Measurements from ENCODE around the gene PDS5A.

Gene PDS5A

GRCh38 chr4:39933671-39934590 lies 43.8 kb downstream of the PDS5A start:
- DNase-seq: no peak

GRCh38 chr4:39932776-39933402 lies 44.8 kb downstream of the PDS5A start:
- Histone ChIP-seq H3K4me2 (ENCODE audit: low read depth, low read length) (peak overlapping the region; percentile 37; the same call in 1 of the 2 replicates), H3K9me3 (replicated peaks; ENCODE audit: insufficient read depth, low read length) (no peaks in the 10 kb centered on the region), H3K9ac (ENCODE audit: low read length) (no peak overlapping the region), H3K4me3 (ENCODE audit: low read length) (0 out of 2 replicates have a peak overlapping the region, but pooled peaks have one; percentile 1), H3F3A (ENCODE audit: insufficient read depth, low read length) (no peaks in the 10 kb centered on the region), H3K79me2 (ENCODE audit: low read length) (peaks cover 93% of the 10 kb centered on the region), H2AFZ (ENCODE audit: low read length) (no peak overlapping the region), H3K27ac (ENCODE audit: low read length) (no peak overlapping the region; the same call in 1 of the 2 replicates), H3K27me3 (replicated peaks; ENCODE audit: insufficient read depth, low read length) (no peaks in the 10 kb centered on the region), H4K20me1 (ENCODE audit: insufficient read depth, low read length) (peaks cover 11% of the 10 kb centered on the region; the same call in 1 of the 2 replicates), H3K9me2 (replicated peaks; ENCODE audit: insufficient read depth, low read length) (no peaks in the 10 kb centered on the region), H3K36me3 (replicated peaks; ENCODE audit: insufficient read depth, low read length) (no peaks in the 10 kb centered on the region), H3K4me1 (ENCODE audit: low read length) (peaks cover 12% of the 10 kb centered on the region)
- peak; percentile 65 for DNase-seq
- no peak for TF ChIP-seq EZH2phosphoT487 (IDR thresholded peaks at IDR 0.05; ENCODE audit: low read length)
- TF ChIP-seq EZH2 (optimal IDR thresholded peaks at IDR 0.05; ENCODE audit: low read depth, low read length): no peak
- TF ChIP-seq CTCF (IDR thresholded peaks at IDR 0.05; ENCODE audit: low read length): no peak

More at GRCh38 chr4:39933671-39934590, 43.8 kb downstream of the PDS5A start:
- no peaks in the 10 kb centered on the region for H3K9me3 ChIP-seq (replicated peaks; ENCODE audit: insufficient read depth, low read length)
- H3K27ac ChIP-seq (ENCODE audit: low read length): no peak overlapping the region
- H3K9ac ChIP-seq (ENCODE audit: low read length): no peak overlapping the region
- TF ChIP-seq CTCF (IDR thresholded peaks at IDR 0.05; ENCODE audit: low read length) (no peak), EZH2phosphoT487 (IDR thresholded peaks at IDR 0.05; ENCODE audit: low read length) (no peak), EZH2 (optimal IDR thresholded peaks at IDR 0.05; ENCODE audit: low read depth, low read length) (no peak)
- H3K9me2 ChIP-seq (replicated peaks; ENCODE audit: insufficient read depth, low read length): no peaks in the 10 kb centered on the region
- 0 out of 2 replicates have a peak overlapping the region, but pooled peaks have one; percentile 1 for H3K4me3 ChIP-seq (ENCODE audit: low read length)
- H3K27me3 ChIP-seq (replicated peaks; ENCODE audit: insufficient read depth, low read length): no peaks in the 10 kb centered on the region
- peaks cover 94% of the 10 kb centered on the region for H3K79me2 ChIP-seq (ENCODE audit: low read length)
- H3K4me1 ChIP-seq (ENCODE audit: low read length): peaks cover 12% of the 10 kb centered on the region
- peak overlapping the region; percentile 37 for H3K4me2 ChIP-seq (ENCODE audit: low read depth, low read length)
- no peaks in the 10 kb centered on the region for H3F3A ChIP-seq (ENCODE audit: insufficient read depth, low read length)
- H3K36me3 ChIP-seq (replicated peaks; ENCODE audit: insufficient read depth, low read length): no peaks in the 10 kb centered on the region
- H2AFZ ChIP-seq (ENCODE audit: low read length): no peak overlapping the region
- peaks cover 13% of the 10 kb centered on the region; the same call in 1 of the 2 replicates for H4K20me1 ChIP-seq (ENCODE audit: insufficient read depth, low read length)

DNA sequence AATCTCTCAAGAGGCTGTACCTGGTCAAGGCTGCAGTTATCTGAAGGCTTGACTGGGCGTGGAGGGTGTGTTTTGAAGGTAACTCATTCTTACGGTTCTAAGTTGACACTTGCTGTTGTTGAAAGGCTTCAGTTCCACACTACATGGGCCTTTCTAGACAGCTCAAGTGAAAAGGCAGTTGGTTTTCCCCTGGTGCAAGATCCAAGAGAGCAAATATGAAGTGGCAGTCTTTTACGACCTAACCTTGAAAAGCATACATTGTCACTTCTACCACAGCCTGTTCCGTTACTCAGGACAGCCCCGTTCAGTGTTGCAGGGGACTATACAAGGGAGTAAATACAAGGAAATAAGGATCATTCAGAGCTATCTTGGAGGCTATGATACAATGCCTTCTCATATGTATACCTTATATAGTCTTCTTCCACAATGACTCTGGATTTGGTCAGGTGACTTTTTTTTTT lies 46.2 kb downstream of the PDS5A start:
- H2AFZ ChIP-seq (ENCODE audit: low read length): no peak overlapping the region
- peaks cover 12% of the 10 kb centered on the region for H3K4me1 ChIP-seq (ENCODE audit: low read length)
- no peaks in the 10 kb centered on the region for H3K27me3 ChIP-seq (replicated peaks; ENCODE audit: insufficient read depth, low read length)
- no peaks in the 10 kb centered on the region for H3K9me2 ChIP-seq (replicated peaks; ENCODE audit: insufficient read depth, low read length)
- H3K36me3 ChIP-seq (replicated peaks; ENCODE audit: insufficient read depth, low read length): no peaks in the 10 kb centered on the region
- no peak overlapping the region for H3K27ac ChIP-seq (ENCODE audit: low read length)
- no peak overlapping the region for H3K4me3 ChIP-seq (ENCODE audit: low read length)
- TF ChIP-seq EZH2phosphoT487 (IDR thresholded peaks at IDR 0.05; ENCODE audit: low read length) (no peak), EZH2 (optimal IDR thresholded peaks at IDR 0.05; ENCODE audit: low read depth, low read length) (no peak), CTCF (IDR thresholded peaks at IDR 0.05; ENCODE audit: low read length) (no peak)
- H3K4me2 ChIP-seq (ENCODE audit: low read depth, low read length): no peak overlapping the region
- H4K20me1 ChIP-seq (ENCODE audit: insufficient read depth, low read length): peaks cover 9% of the 10 kb centered on the region
- H3F3A ChIP-seq (ENCODE audit: insufficient read depth, low read length): no peaks in the 10 kb centered on the region
- H3K9ac ChIP-seq (ENCODE audit: low read length): no peak overlapping the region
- no peak for DNase-seq
- H3K9me3 ChIP-seq (replicated peaks; ENCODE audit: insufficient read depth, low read length): no peaks in the 10 kb centered on the region
- H3K79me2 ChIP-seq (ENCODE audit: low read length): peaks cover 90% of the 10 kb centered on the region

All from MM.1S (cell line).